OCI-LY7 (cell line): Measurements from ENCODE around the gene TGM5. TPM values are rescaled to one million over a fixed set of nuclear protein-coding genes. Genes with fewer than 3 reads are reported as not detected.

Source experiments
- BruUV-seq: library from RNA; stranded (reverse); fragments of 400-500 nt; replicated peaks from 2 replicates; lab custom pipeline; 2021; lab: Mats Ljungman, UMichigan
- CTCF ChIA-PET: fragments of 300-600 bp; sonication (Branson Sonifier 250); formaldehyde crosslinking; loops from one replicate; lab custom pipeline; 2022; ENCODE audit warnings: antibody characterized with exemption; ENCODE audit not compliant: unreplicated experiment; lab: Charles Lee
- POLR2A ChIA-PET: fragments of 300-600 bp; sonication (Branson Sonifier 250); formaldehyde crosslinking; loops from one replicate; lab custom pipeline; 2022; ENCODE audit warnings: antibody characterized with exemption; lab: Charles Lee
- DNase-seq: peaks from one replicate; pipeline ENCODE4 v3.0.0-alpha.2; 2015; ENCODE audit warnings: low spot score
- H2AFZ ChIP-seq: fragments of 200-600 bp; sonication (generic), shearing (Covaris generic); 2 replicates; pipeline ENCODE4 v1.6.1; 2014; ENCODE audit warnings: mild to moderate bottlenecking, antibody characterized with exemption, low read length, moderate library complexity
- H3K27ac ChIP-seq: fragments of 200-600 bp; sonication (generic); 2 replicates; pipeline ENCODE4 v1.5.1; 2014; ENCODE audit warnings: mixed run types, low read depth, mild to moderate bottlenecking, moderate library complexity, low read length, inconsistent platforms; ENCODE audit not compliant: poor library complexity, severe bottlenecking
- H3K36me3 ChIP-seq: fragments of 200-600 bp; sonication (generic); 2 replicates; pipeline ENCODE4 v1.6.1; 2014; ENCODE audit warnings: mild to moderate bottlenecking, antibody characterized with exemption, low read length, moderate library complexity, mixed read lengths; ENCODE audit not compliant: insufficient read depth
- H3K4me1 ChIP-seq: fragments of 200-600 bp; sonication (generic); 2 replicates; pipeline ENCODE4 v1.5.1; 2014; ENCODE audit warnings: mild to moderate bottlenecking, low read length; ENCODE audit not compliant: insufficient read depth, poor library complexity, severe bottlenecking
- H3K4me2 ChIP-seq: fragments of 200-600 bp; sonication (generic); 2 replicates; pipeline ENCODE4 v1.6.1; 2014; ENCODE audit warnings: mild to moderate bottlenecking, low read length
- H3K4me3 ChIP-seq: fragments of 200-600 bp; sonication (generic); 2 replicates; pipeline ENCODE4 v1.5.1; 2014; ENCODE audit warnings: mild to moderate bottlenecking, low read depth, low read length; ENCODE audit not compliant: poor library complexity, severe bottlenecking
- H3K79me2 ChIP-seq: fragments of 200-600 bp; sonication (generic); 2 replicates; pipeline ENCODE4 v1.6.1; 2016; ENCODE audit warnings: low read depth, mild to moderate bottlenecking, low read length, moderate library complexity, mixed read lengths; ENCODE audit not compliant: insufficient read depth
- H3K9me2 ChIP-seq: fragments of 200-600 bp; sonication (generic); 2 replicates; pipeline ENCODE4 v1.6.1; 2016; ENCODE audit warnings: mild to moderate bottlenecking, low read length, mixed read lengths; ENCODE audit not compliant: insufficient read depth
- H3K9me3 ChIP-seq: fragments of 200-600 bp; sonication (generic); 2 replicates; pipeline ENCODE4 v1.6.1; 2014; ENCODE audit warnings: mild to moderate bottlenecking, mixed run types, low read length, mixed read lengths
- H4K20me1 ChIP-seq: fragments of 200-600 bp; sonication (generic); 2 replicates; pipeline ENCODE4 v1.6.1; 2014; ENCODE audit warnings: mild to moderate bottlenecking, antibody characterized with exemption, low read length, moderate library complexity, mixed read lengths; ENCODE audit not compliant: insufficient read depth
- EZH2phosphoT487 ChIP-seq: fragments of 200-600 bp; sonication (generic); IDR thresholded peaks from 2 replicates; pipeline ENCODE4 v1.6.1; 2018; ENCODE audit warnings: low read depth, borderline replicate concordance, mild to moderate bottlenecking, mixed run types, antibody characterized with exemption, low read length, moderate library complexity, mixed read lengths
- intact Hi-C: fragments of 100-400 bp; cut with micrococcal nuclease; formaldehyde crosslinking; loops from one replicate; pipeline ENCODE4 v1.10.0; 2022; ENCODE audit not compliant: unreplicated experiment
- total RNA-seq, 2 experiments: library from RNA; depleted of rRNA in 1 of 2; stranded (reverse); fragments of >200 nt in 1 of 2; shearing (Covaris generic) in 1 of 2; gene quantifications; 2 replicates each; pipeline ENCODE4 v1.2.3, GENCODE V29; 2014 to 2022
- TF ChIP-seq, protein P1 (sequence below): fragments of 200-600 bp; sonication (generic); conservative IDR thresholded peaks from 2 replicates; pipeline ENCODE4 v1.5.1; 2014; ENCODE audit warnings: mild to moderate bottlenecking, antibody characterized with exemption, low read length, moderate library complexity, mixed read lengths

The TGM5 gene
- total RNA-seq, 2 experiments from 2014 or later = not detected

DNA sequence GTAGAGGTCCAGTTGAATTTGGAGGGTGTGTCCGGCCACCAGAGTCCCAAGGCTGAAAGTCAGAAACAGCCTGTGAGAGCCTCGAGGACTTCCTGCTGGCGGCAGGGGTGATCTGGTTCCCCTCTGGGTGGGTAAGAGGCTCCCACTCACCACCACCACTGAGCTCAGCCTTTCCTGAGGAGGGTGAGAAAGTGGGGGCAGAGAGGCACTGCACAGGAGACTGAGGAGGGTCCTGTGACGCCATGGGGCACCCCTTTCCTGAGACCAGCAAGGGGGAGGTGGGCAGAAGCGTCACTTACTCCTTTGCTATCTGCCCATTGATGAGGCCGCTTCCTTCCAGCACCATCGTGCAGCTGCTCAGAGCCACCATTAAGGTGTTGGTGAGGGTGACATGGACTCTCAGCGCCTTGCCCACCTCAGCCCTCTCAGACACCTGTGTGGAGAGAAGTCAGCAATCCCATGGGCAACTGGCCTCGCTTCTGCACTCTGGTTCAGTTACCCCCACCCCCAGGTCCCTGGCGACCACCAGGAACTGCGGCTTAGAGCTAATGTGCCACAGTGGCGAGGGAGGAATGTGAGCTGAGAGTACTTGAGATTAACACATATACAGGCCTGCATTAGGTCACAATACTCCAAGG lies 10.0 kb upstream of the TGM5 start:
- H3K27ac ChIP-seq = no peak overlapping the region
- CTCF ChIA-PET = no interaction called here
- TF ChIP-seq, protein P1, sequence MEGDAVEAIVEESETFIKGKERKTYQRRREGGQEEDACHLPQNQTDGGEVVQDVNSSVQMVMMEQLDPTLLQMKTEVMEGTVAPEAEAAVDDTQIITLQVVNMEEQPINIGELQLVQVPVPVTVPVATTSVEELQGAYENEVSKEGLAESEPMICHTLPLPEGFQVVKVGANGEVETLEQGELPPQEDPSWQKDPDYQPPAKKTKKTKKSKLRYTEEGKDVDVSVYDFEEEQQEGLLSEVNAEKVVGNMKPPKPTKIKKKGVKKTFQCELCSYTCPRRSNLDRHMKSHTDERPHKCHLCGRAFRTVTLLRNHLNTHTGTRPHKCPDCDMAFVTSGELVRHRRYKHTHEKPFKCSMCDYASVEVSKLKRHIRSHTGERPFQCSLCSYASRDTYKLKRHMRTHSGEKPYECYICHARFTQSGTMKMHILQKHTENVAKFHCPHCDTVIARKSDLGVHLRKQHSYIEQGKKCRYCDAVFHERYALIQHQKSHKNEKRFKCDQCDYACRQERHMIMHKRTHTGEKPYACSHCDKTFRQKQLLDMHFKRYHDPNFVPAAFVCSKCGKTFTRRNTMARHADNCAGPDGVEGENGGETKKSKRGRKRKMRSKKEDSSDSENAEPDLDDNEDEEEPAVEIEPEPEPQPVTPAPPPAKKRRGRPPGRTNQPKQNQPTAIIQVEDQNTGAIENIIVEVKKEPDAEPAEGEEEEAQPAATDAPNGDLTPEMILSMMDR = no peak
- TF ChIP-seq EZH2phosphoT487 = no peak
- no TSS peak for BruUV-seq
- no peaks in the 10 kb centered on the region for H3K9me2 ChIP-seq
- POLR2A ChIA-PET = no interaction called here
- no peaks in the 10 kb centered on the region for H3K79me2 ChIP-seq
- DNase-seq = no peak
- H4K20me1 ChIP-seq = no peaks in the 10 kb centered on the region
- no peaks in the 10 kb centered on the region for H3K36me3 ChIP-seq
- no peak overlapping the region for H2AFZ ChIP-seq
- no peak overlapping the region for H3K4me3 ChIP-seq
- intact Hi-C loops = no loop called here
- no peaks in the 10 kb centered on the region for H3K9me3 ChIP-seq
- no peaks in the 10 kb centered on the region for H3K4me1 ChIP-seq
- no peak overlapping the region for H3K4me2 ChIP-seq

DNA sequence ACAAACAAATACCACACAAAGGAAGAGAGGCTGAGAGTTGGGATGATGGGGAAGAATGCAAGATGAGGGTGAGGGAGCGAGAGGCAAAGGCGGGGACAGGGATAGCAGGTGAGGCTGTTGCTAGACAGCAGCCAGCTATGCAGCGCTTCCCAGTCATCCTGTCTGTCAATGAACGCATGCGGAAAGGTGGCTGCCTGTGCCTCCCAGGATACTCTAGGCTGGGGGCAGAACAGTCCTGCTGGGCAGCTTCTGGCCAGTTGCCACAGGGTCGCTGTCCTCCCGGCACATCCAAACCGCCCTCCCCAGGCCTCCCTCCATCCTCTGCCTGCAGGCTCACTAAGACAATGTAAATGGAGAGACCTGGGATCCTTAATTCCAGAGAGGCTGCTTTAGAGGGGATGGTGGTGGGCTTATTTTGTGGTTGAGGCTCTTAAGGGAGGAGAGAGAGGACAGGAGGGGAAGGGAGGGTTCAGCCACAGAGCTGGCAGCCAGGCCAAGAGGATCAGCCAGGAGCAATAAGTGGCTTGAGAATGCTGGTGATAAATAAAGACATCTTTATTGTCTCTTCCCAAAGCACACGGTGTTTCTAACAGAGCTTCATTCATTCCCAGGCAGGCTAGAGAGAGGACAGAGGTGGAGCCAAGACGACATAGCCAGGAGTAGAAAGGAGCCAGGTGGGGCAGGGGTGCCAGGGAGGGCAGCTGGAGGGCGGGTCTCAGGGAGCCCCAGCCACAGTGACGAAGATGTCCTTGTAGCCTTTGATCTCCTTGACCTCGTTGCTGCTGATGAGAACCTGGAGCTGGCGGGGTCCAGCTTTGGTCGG lies 9.2 kb upstream of the TGM5 start:
- no TSS peak for BruUV-seq
- intact Hi-C loops = no loop called here
- Histone ChIP-seq H3K79me2 (no peaks in the 10 kb centered on the region), H3K4me2 (no peak overlapping the region), H4K20me1 (no peaks in the 10 kb centered on the region), H3K9me2 (no peaks in the 10 kb centered on the region), H3K4me3 (no peak overlapping the region), H2AFZ (no peak overlapping the region), H3K36me3 (no peaks in the 10 kb centered on the region), H3K4me1 (peaks cover 2% of the 10 kb centered on the region), H3K27ac (no peak overlapping the region), H3K9me3 (no peaks in the 10 kb centered on the region)
- ChIA-PET POLR2A (interaction anchor here (0.8 kb wide), 1 partner anchor 45 kb away, joined by 3 read pairs; no protein-coding TSS in a partner anchor), CTCF (no interaction called here)
- no peak for DNase-seq
- TF ChIP-seq, protein P1 = no peak
- TF ChIP-seq EZH2phosphoT487 = no peak

DNA sequence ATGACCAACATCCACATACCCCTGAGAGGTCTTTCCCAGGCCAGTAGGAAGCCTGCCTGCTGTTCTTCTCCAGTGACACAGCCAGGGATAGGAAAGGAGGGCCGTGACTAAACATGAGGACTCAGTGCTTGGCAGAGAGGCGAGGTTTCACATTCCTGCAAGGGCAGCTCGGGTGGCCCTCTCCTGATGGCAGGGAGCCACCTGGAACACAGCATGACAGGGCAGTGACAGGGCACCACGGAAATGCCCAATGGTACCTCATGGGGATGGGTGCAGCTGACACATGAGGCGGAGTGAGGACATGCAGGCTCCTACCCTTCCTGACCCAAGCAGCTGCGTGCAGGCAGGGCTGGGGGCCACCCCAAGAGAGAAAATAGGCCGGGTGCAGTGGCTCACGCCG lies 7.4 kb upstream of the TGM5 start:
- DNase-seq = no peak
- POLR2A ChIA-PET = no interaction called here
- Histone ChIP-seq H3K9me2 (no peaks in the 10 kb centered on the region), H3K4me3 (no peak overlapping the region), H4K20me1 (no peaks in the 10 kb centered on the region), H3K9me3 (no peaks in the 10 kb centered on the region), H3K36me3 (no peaks in the 10 kb centered on the region), H3K4me1 (peaks cover 7% of the 10 kb centered on the region), H3K27ac (no peak overlapping the region), H3K4me2 (no peak overlapping the region), H2AFZ (no peak overlapping the region), H3K79me2 (no peaks in the 10 kb centered on the region)
- no TSS peak for BruUV-seq
- CTCF ChIA-PET = no interaction called here
- intact Hi-C loops = no loop called here
- TF ChIP-seq, protein P1 = no peak
- TF ChIP-seq EZH2phosphoT487 = no peak
